Fibroblast of lung (primary cell): ENCODE measurements around the gene ACAN. TPM values are rescaled to one million over a fixed set of nuclear protein-coding genes. Genes with fewer than 3 reads are reported as not detected.

ENCODE experiments used
- DNase-seq, 2 donors: peaks; one replicate each; pipeline versions ENCODE4 v3.0.0 to v3.0.0-alpha.2; 2010; ENCODE audit warnings: low read depth in 2 of 2
- H2AFZ ChIP-seq: 2 replicates; pipeline ENCODE4 v1.5.1; 2012; ENCODE audit warnings: low read length, control low read depth, inconsistent platforms
- H3K27ac ChIP-seq: 2 replicates; pipeline ENCODE4 v1.5.1; 2011; ENCODE audit warnings: low read length, control low read depth; ENCODE audit not compliant: insufficient read depth
- H3K27me3 ChIP-seq: 2 replicates; pipeline ENCODE4 v1.5.1; 2011; ENCODE audit warnings: mild to moderate bottlenecking, low read length; ENCODE audit not compliant: control insufficient read depth, insufficient read depth
- H3K36me3 ChIP-seq: 2 replicates; pipeline ENCODE4 v1.5.1; 2011; ENCODE audit warnings: low read length; ENCODE audit not compliant: control insufficient read depth, insufficient read depth
- H3K4me1 ChIP-seq: 2 replicates; pipeline ENCODE4 v1.5.1; 2011; ENCODE audit warnings: low read length; ENCODE audit not compliant: control insufficient read depth, insufficient read depth; ENCODE audit errors: extremely low read depth
- H3K4me2 ChIP-seq: 2 replicates; pipeline ENCODE4 v1.5.1; 2011; ENCODE audit warnings: low read length, control low read depth; ENCODE audit not compliant: insufficient read depth; ENCODE audit errors: extremely low read depth
- H3K4me3 ChIP-seq, 4 experiments: fragments of 200-600 bp in 1 of 4; sonication (generic) in 1 of 4; replicated peaks in 1 of 4; 2 replicates each; pipeline ENCODE4 v1.5.1; 2011 to 2016; ENCODE audit warnings: low read length in 4 of 4, low read depth in 3 of 4, mild to moderate bottlenecking in 3 of 4, control low read depth in 2 of 4, inconsistent platforms in 1 of 4, mixed read lengths in 1 of 4; ENCODE audit not compliant: insufficient read depth in 1 of 4; ENCODE audit errors: control extremely low read depth in 1 of 4
- H3K79me2 ChIP-seq: 2 replicates; pipeline ENCODE4 v1.5.1; 2012; ENCODE audit warnings: mild to moderate bottlenecking, low read length, inconsistent platforms; ENCODE audit not compliant: control insufficient read depth, insufficient read depth
- H3K9ac ChIP-seq: 2 replicates; pipeline ENCODE4 v1.5.1; 2011; ENCODE audit warnings: mild to moderate bottlenecking, low read length, control low read depth; ENCODE audit not compliant: insufficient read depth
- H3K9me3 ChIP-seq: 2 replicates; pipeline ENCODE4 v1.5.1; 2012; ENCODE audit warnings: low read depth, low read length; ENCODE audit not compliant: control insufficient read depth, insufficient read depth
- H4K20me1 ChIP-seq: 2 replicates; pipeline ENCODE4 v1.5.1; 2011; ENCODE audit warnings: low read length; ENCODE audit not compliant: control insufficient read depth, insufficient read depth; ENCODE audit errors: extremely low read depth
- CTCF ChIP-seq, 2 donors: IDR thresholded peaks in 1 of 2; conservative IDR thresholded peaks in 1 of 2; 1 replicate in 1 of 2; 2 replicates in 1 of 2; pipeline ENCODE4 v1.5.1; 2011 to 2012; ENCODE audit warnings: low read length in 2 of 2, control low read depth in 1 of 2, inconsistent platforms in 1 of 2, low read depth in 1 of 2, mild to moderate bottlenecking in 1 of 2
- EZH2 ChIP-seq: IDR thresholded peaks from 2 replicates; pipeline ENCODE4 v1.5.1; 2012; ENCODE audit warnings: low read length, control low read depth, mild to moderate bottlenecking; ENCODE audit errors: missing control alignments
- polyA plus RNA-seq, 2 donors: library from polyadenylated mRNA; depleted of rRNA in 1 of 2; stranded (reverse) in 1 of 2; unstranded in 1 of 2; fragments of >200 nt; gene quantifications; 2 replicates each; pipeline ENCODE4 v1.2.1, GENCODE V29; 2011 to 2012; ENCODE audit warnings: missing spikeins in 1 of 2
- total RNA-seq: library from RNA; depleted of rRNA; stranded (reverse); fragments of >200 nt; gene quantifications from 2 replicates; pipeline ENCODE4 v1.2.1, GENCODE V29; 2014

Gene ACAN
- total and polyA plus RNA-seq, 2 donors (not counting 1 experiment from before 2014, with no cell fraction given): under 0.01 to 3.0 TPM

- TF ChIP-seq EZH2: no peak
- TF ChIP-seq CTCF (conservative IDR thresholded peaks at IDR 0.05 in 1 of 2, IDR thresholded peaks at IDR 0.05 in 1 of 2; ENCODE audit: low read depth in 1 of 2, low read length in 2 of 2): no peak
- Histone ChIP-seq H4K20me1 (no peaks in the 10 kb centered on the region), H3K79me2 (no peaks in the 10 kb centered on the region), H3K27ac (no peak overlapping the region), H3K9ac (no peak overlapping the region), H3K4me3 (no peak overlapping the region), H2AFZ (no peak overlapping the region), H3K9me3 (no peaks in the 10 kb centered on the region), H3K27me3 (peaks cover 41% of the 10 kb centered on the region), H3K4me1 (no peaks in the 10 kb centered on the region), H3K36me3 (no peaks in the 10 kb centered on the region), H3K4me2 (no peak overlapping the region)
- DNase-seq: no peak
Observed at GRCh38 chr15:88803920-88804247, 648 bp downstream of the ACAN start.

- TF ChIP-seq EZH2 (no peak), CTCF (conservative IDR thresholded peaks at IDR 0.05 in 1 of 2, IDR thresholded peaks at IDR 0.05 in 1 of 2; ENCODE audit: low read depth in 1 of 2, low read length in 2 of 2) (no peak)
- Histone ChIP-seq H3K9ac (no peak overlapping the region), H2AFZ (no peak overlapping the region), H3K27ac (no peak overlapping the region), H3K4me3 (no peak overlapping the region), H3K4me2 (no peak overlapping the region), H3K4me1 (no peaks in the 10 kb centered on the region), H4K20me1 (no peaks in the 10 kb centered on the region), H3K79me2 (no peaks in the 10 kb centered on the region), H3K27me3 (peaks cover 41% of the 10 kb centered on the region), H3K9me3 (no peaks in the 10 kb centered on the region), H3K36me3 (no peaks in the 10 kb centered on the region)
- DNase-seq: no peak
Observed at GRCh38 chr15:88804257-88804656, 1.0 kb downstream of the ACAN start.

GRCh38 chr15:88805031-88805780, 2.0 kb downstream of the ACAN start:
- Histone ChIP-seq H4K20me1 (no peaks in the 10 kb centered on the region), H2AFZ (no peak overlapping the region), H3K36me3 (no peaks in the 10 kb centered on the region), H3K4me1 (no peaks in the 10 kb centered on the region), H3K4me2 (no peak overlapping the region), H3K9ac (no peak overlapping the region), H3K79me2 (no peaks in the 10 kb centered on the region), H3K4me3 (no peak overlapping the region), H3K9me3 (no peaks in the 10 kb centered on the region), H3K27me3 (peaks cover 40% of the 10 kb centered on the region), H3K27ac (no peak overlapping the region)
- DNase-seq: no peak
- TF ChIP-seq EZH2 (no peak), CTCF (conservative IDR thresholded peaks at IDR 0.05 in 1 of 2, IDR thresholded peaks at IDR 0.05 in 1 of 2; ENCODE audit: low read depth in 1 of 2, low read length in 2 of 2) (no peak)
